ENCODE measurements around the gene CRMP1. TPM values are rescaled to one million over a fixed set of nuclear protein-coding genes. Genes with fewer than 3 reads are reported as not detected.

Gene CRMP1
- total RNA-seq, 1 donor from 2014 or later, result 6.2 TPM

DNA sequence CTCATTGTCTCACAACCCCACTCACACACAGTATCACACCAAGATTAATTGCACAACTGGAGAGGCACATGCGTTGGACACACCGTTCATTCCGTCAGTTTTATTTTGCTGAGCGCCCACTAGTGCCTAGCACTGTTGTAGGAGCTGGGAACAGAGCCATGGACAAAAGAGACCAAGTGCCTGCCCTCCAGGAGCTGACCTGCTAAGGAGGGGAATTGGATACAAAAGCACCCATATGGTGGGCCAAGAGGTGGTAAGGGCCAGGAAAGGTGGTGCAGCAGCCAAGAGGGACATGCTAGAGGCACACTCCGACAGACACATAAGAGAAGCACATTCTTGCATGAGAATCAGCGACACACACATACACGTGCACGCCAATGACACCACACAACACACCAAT, 705 bp upstream of the CRMP1 start:
- H3K27ac ChIP-seq, result no peak overlapping the region
- no peak overlapping the region for H3K4me3 ChIP-seq
- DNase-seq (no peak), ATAC-seq (no peak)
- no peaks in the 10 kb centered on the region for H3K36me3 ChIP-seq
- intact Hi-C loops (cut with DNase I), result no loop called here
- peaks cover 80% of the 10 kb centered on the region for H3K27me3 ChIP-seq (ENCODE audit: low read depth)
- peaks cover 4% of the 10 kb centered on the region for H3K9me3 ChIP-seq
- TF ChIP-seq, protein P1, sequence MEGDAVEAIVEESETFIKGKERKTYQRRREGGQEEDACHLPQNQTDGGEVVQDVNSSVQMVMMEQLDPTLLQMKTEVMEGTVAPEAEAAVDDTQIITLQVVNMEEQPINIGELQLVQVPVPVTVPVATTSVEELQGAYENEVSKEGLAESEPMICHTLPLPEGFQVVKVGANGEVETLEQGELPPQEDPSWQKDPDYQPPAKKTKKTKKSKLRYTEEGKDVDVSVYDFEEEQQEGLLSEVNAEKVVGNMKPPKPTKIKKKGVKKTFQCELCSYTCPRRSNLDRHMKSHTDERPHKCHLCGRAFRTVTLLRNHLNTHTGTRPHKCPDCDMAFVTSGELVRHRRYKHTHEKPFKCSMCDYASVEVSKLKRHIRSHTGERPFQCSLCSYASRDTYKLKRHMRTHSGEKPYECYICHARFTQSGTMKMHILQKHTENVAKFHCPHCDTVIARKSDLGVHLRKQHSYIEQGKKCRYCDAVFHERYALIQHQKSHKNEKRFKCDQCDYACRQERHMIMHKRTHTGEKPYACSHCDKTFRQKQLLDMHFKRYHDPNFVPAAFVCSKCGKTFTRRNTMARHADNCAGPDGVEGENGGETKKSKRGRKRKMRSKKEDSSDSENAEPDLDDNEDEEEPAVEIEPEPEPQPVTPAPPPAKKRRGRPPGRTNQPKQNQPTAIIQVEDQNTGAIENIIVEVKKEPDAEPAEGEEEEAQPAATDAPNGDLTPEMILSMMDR (IDR thresholded peaks at IDR 0.05), result no peak
- H3K4me1 ChIP-seq, result peaks cover 4% of the 10 kb centered on the region

DNA sequence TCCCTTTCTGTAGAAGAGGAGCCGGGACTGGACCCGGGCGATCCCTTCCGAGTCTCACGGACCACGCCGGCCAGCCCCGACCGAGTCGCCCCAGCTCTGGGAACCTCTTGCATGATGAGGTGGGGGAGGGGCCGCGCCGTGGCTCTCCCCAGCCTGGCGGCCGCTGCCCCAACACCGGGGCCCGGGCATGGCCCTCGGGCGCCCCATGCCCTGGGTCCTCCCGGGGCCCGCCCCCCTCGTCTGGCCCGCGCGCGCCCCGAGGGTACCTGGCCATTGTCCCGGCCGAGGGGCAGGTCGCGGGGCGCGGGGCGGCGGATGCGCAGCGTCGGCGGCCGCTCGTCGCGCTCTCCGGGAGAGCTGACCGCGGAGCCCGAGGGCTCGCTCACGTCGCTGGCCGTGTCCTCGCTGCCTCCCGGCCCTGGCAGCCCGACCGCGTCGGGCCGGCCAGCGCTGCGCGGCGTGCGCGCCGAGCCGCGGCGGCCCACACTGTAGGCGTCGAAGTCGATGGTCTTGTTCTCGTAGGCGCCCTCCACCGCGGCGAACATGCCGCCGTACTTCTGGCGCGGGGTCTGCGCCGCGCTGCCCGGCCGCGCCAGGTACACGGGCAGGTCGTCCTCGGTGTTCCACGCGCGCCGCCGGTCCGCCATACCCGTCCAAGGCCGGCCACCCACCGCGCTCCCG, 423 bp downstream of the CRMP1 start:
- Histone ChIP-seq H3K27ac (no peak overlapping the region), H3K4me3 (no peak overlapping the region), H3K27me3 (ENCODE audit: low read depth) (peaks cover 87% of the 10 kb centered on the region), H3K4me1 (peaks cover 10% of the 10 kb centered on the region), H3K36me3 (no peaks in the 10 kb centered on the region), H3K9me3 (peaks cover 4% of the 10 kb centered on the region)
- intact Hi-C loops (cut with DNase I), result no loop called here
- TF ChIP-seq, protein P1 (IDR thresholded peaks at IDR 0.05), result no peak
- DNase-seq (no peak), ATAC-seq (no peak)

DNA sequence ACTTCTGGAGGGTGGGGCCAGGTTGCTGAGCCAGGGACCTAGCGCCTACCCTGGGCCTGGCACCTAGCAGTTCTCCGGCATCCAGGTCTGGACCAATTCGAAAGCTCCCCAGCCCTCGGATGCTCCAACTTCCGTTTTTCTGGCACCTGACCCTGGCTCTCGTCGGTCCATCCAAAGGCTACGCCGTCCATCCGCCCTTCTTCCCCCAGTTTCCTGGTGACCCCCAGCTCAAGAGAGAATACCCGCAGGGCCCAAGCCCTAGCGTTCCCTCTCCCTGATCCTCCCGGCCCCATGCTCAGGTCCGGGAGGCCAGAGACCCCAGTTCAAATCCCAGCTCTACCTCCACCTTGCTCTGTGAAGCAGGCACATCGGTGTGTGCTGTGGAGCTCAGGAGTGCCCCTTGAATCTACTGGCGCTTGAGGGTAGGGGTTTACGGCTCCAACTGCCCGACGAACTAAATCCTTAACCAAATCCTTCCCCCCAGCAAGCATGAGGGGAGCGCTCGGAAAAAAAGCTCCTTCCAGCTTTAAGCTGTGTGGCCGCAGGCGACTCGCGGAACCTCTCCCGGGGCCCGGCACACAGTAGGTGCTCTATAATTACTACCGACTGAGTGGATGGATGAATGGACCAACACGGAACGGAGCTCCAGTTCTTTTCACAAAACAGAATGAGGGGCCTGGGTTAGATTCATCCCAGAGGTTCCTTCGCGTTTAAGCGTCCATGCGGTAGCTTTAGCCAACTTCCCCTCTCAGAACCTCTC, 1.1 kb downstream of the CRMP1 start:
- H3K36me3 ChIP-seq, result no peaks in the 10 kb centered on the region
- no peak overlapping the region for H3K4me3 ChIP-seq
- peaks cover 87% of the 10 kb centered on the region for H3K27me3 ChIP-seq (ENCODE audit: low read depth)
- DNase-seq (no peak), ATAC-seq (no peak)
- TF ChIP-seq, protein P1 (IDR thresholded peaks at IDR 0.05), result no peak
- no peak overlapping the region for H3K27ac ChIP-seq
- H3K9me3 ChIP-seq, result no peaks in the 10 kb centered on the region
- H3K4me1 ChIP-seq, result peaks cover 18% of the 10 kb centered on the region
- intact Hi-C loops (cut with DNase I), result no loop called here

DNA sequence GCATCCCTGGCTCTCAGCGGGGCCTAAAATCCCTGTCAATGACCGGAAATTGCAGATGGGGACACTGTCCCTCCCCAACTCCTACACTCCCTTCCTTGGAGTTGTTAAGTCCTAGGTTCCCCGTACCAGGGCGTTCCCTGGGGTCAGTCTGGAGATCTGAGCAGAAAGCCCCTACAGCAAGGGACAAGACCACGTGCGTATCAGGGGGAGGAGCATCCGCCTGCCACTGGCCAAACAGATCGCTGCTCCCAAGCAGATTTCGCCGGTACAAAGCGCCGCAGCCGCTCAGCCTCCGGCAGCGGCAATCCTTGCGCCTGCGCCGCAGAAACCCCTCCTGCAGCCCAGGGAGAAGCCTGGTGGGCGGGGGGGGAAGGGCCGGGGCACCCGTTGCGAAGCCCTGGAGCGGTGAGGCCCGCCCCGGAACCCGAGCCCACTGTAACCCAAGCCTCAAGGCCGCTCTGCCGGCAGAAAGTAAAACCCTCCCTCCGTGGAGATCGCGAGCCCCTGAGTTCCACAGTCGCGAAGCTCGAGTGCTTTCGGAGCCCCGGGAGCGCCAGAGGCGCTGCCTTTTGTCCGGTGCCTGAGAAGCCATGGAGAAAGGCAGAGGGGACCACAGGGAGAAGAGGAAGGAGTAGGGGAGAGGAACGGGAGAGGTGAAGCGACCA, 2.7 kb downstream of the CRMP1 start:
- Histone ChIP-seq H3K4me1 (peaks cover 18% of the 10 kb centered on the region), H3K9me3 (no peaks in the 10 kb centered on the region), H3K27me3 (ENCODE audit: low read depth) (peaks cover 82% of the 10 kb centered on the region), H3K27ac (no peak overlapping the region), H3K4me3 (peak overlapping the region; percentile 36), H3K36me3 (no peaks in the 10 kb centered on the region)
- TF ChIP-seq, protein P1 (IDR thresholded peaks at IDR 0.05), result no peak
- intact Hi-C loops (cut with DNase I), result no loop called here
- ATAC-seq (no peak), DNase-seq (no peak)

DNA sequence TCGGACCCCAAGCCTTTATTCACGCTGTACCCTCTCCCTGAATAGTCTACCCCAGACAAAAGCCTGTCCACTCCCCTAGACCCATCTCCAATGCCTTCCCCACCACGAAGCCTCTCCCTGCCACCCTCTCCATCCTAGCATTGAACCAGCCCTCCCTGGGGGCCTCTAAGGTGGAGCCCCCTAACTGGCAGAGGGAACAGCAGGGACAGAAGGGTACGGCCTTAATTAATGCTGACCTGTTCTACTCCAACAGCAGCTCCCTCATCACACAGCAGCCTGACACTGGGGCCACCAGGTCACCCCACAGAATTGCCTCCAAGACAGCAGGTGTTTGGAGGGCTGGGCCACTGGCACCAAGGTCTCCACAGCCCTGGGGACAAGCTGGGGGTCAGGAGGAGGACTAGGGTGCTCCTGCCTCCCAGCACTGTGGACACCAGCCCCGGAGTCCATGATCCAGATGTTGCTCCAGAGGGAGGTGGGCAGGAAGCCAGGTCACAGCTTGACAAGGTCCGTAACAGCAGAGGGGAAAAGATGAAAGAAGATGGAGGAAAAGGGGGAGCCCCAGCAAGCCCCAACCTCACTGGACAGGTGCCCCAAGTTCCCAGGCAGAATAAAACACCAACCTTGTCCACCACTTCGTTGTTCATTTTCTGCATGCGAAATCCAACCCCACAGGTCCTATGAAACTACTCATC, 3.7 kb downstream of the CRMP1 start:
- Histone ChIP-seq H3K9me3 (no peaks in the 10 kb centered on the region), H3K4me3 (peak overlapping the region; percentile 55), H3K4me1 (peaks cover 18% of the 10 kb centered on the region), H3K36me3 (no peaks in the 10 kb centered on the region), H3K27ac (no peak overlapping the region), H3K27me3 (ENCODE audit: low read depth) (peaks cover 74% of the 10 kb centered on the region)
- DNase-seq (no peak), ATAC-seq (no peak)
- TF ChIP-seq, protein P1 (IDR thresholded peaks at IDR 0.05), result no peak
- intact Hi-C loops (cut with DNase I), result no loop called here

All from lower lobe of right lung (tissue), 2 donors.